Mucosa of descending colon (tissue), 3 donors: ENCODE results near the gene TELO2. TPM values are rescaled to one million over a fixed set of nuclear protein-coding genes. Genes with fewer than 3 reads are reported as not detected.
"Not testable (repeated sequence)": the region's sequence is repeated elsewhere in the genome, so short reads cannot be mapped to it uniquely, and the experiment has no call there.

Experiments used
- ATAC-seq: fragments of 200-7000 bp; cut with Tn5 transposase; one replicate; pipeline ENCODE4 v1.9.1; 2020; ENCODE audit warnings: mild to moderate bottlenecking, moderate library complexity
- DNase-seq, 3 donors: peaks; one replicate each; pipeline ENCODE4 v3.0.0-alpha.2; 2020
- H3K36me3 ChIP-seq: fragments of 200-600 bp; one replicate; pipeline ENCODE4 v1.8.0; 2021; ENCODE audit warnings: low read depth, mild to moderate bottlenecking
- H3K4me1 ChIP-seq: fragments of 200-600 bp; one replicate; pipeline ENCODE4 v1.8.0; 2021; ENCODE audit warnings: low read depth, mild to moderate bottlenecking
- H3K4me3 ChIP-seq: fragments of 200-600 bp; one replicate; pipeline ENCODE4 v1.8.0; 2021; ENCODE audit warnings: mild to moderate bottlenecking
- H3K9me3 ChIP-seq: fragments of 200-600 bp; one replicate; pipeline ENCODE4 v1.8.0; 2021; ENCODE audit warnings: mild to moderate bottlenecking
- intact Hi-C, 2 donors: fragments of 100-400 bp; cut with DNase I in 1 of 2; cut with micrococcal nuclease in 1 of 2; formaldehyde crosslinking; loops; one replicate each; pipeline versions ENCODE4 v1.11.0 to v1.11.1; 2022; cut with DNase I, micrococcal nuclease
- total RNA-seq, 3 donors: library from RNA; stranded (reverse); fragmentation: NEBNext Ultra II Directional in 2 of 3; extraction: Animal tissue kit (Norgen Biotek cat#: 25700) in 2 of 3; gene quantifications; one replicate each; pipeline versions ENCODE4 v1.2.1 to v1.2.4, GENCODE V29; 2021 to 2023
- TF ChIP-seq, protein P1 (sequence below): fragments of 200-600 bp; IDR thresholded peaks from one replicate; pipeline ENCODE4 v1.8.0; 2022; ENCODE audit warnings: antibody characterized with exemption, mild to moderate bottlenecking
- donor health status: DM: no; HTN: no; CAD: no; lungs with moderate emphysema.
- donor health status: DM: no; HTN: no; CAD: no.
- donor health status: DM: no; HTN: yes; CAD: no.

Gene TELO2
- total RNA-seq, 3 donors from 2014 or later: 32.2 to 41.6 (median 37.8) TPM

DNA sequence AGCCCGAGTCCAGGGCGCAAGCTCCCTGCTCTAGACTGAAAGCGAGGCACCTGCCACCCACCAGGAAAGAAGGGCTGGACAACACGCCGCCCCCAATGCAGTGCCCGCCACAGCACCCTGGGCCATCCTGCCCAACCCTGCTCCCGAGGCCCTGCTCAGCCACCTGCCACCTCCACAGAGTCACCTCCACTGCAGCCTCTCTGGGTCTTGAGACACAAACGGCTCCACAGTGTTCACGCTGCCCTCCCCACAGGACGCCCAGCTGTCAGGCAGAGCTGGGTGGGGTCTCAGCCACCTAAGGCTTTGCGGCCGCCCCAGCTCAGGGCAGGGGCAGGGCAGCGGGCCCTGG is 27.6 kb upstream of the TELO2 start:
- DNase-seq: no peak
- intact Hi-C loops: no loop called here
- TF ChIP-seq, protein P1, sequence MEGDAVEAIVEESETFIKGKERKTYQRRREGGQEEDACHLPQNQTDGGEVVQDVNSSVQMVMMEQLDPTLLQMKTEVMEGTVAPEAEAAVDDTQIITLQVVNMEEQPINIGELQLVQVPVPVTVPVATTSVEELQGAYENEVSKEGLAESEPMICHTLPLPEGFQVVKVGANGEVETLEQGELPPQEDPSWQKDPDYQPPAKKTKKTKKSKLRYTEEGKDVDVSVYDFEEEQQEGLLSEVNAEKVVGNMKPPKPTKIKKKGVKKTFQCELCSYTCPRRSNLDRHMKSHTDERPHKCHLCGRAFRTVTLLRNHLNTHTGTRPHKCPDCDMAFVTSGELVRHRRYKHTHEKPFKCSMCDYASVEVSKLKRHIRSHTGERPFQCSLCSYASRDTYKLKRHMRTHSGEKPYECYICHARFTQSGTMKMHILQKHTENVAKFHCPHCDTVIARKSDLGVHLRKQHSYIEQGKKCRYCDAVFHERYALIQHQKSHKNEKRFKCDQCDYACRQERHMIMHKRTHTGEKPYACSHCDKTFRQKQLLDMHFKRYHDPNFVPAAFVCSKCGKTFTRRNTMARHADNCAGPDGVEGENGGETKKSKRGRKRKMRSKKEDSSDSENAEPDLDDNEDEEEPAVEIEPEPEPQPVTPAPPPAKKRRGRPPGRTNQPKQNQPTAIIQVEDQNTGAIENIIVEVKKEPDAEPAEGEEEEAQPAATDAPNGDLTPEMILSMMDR: no peak
- H3K4me1 ChIP-seq: no peaks in the 10 kb centered on the region
- H3K9me3 ChIP-seq: no peaks in the 10 kb centered on the region
- no peaks in the 10 kb centered on the region for H3K36me3 ChIP-seq
- no peak overlapping the region for H3K4me3 ChIP-seq
- ATAC-seq: no peak

DNA sequence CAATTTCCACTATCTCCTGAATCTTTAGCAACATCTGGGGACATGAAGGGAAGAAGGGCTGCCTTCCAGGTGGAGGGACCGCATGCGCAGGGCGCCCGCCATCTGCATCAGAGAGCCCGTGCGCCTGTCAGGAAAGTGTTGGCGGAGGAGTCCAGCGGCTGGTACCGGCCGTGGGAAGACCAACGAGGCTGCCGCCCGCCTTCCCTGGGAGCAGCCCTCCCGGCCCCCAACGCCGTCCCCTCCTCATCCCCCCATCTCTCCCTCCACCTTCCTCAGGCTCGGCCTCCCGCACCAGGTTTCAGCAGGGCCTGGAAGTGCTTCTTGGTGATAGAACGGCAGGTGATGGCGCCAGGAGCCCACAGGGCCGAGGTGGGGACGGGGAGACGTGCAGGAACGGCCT is 27.1 kb upstream of the TELO2 start:
- no peaks in the 10 kb centered on the region for H3K4me1 ChIP-seq
- TF ChIP-seq, protein P1: no peak
- H3K36me3 ChIP-seq: no peaks in the 10 kb centered on the region
- intact Hi-C loops: no loop called here
- ATAC-seq (no peak), DNase-seq (no peak)
- H3K4me3 ChIP-seq: no peak overlapping the region
- no peaks in the 10 kb centered on the region for H3K9me3 ChIP-seq

DNA sequence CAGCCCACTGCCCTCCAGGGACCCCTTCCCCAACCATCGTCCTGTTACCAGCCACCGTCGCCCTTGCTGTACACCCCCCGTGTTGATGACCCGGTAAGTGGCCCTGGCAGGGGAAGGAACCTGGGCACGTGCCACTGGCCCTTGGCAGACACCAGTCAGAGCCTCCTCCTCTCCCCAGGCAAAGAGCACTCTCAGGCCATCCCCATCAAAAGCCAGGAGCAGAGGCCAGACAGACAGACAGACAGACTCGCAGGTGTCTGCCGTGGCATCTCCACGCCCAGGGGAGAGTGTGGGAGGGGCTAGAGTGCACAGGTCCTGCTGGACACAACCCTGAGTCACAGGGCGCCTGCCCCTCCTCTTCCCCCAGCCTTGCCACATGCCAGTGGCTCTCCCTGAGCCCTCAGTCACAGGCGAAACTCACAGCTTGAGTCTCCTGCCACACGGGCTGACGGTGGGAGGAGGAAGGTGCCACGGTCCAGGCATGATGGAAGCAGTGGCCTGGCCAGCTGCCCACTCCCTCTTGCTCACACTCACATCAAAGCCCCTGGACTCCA is 26.1 kb upstream of the TELO2 start:
- H3K36me3 ChIP-seq: no peaks in the 10 kb centered on the region
- H3K4me3 ChIP-seq: no peak overlapping the region
- ATAC-seq (no peak), DNase-seq (peak in 1 of 3 donors; percentile 41)
- peaks cover 3% of the 10 kb centered on the region for H3K4me1 ChIP-seq
- no peaks in the 10 kb centered on the region for H3K9me3 ChIP-seq
- intact Hi-C loops: no loop called here
- TF ChIP-seq, protein P1: no peak

DNA sequence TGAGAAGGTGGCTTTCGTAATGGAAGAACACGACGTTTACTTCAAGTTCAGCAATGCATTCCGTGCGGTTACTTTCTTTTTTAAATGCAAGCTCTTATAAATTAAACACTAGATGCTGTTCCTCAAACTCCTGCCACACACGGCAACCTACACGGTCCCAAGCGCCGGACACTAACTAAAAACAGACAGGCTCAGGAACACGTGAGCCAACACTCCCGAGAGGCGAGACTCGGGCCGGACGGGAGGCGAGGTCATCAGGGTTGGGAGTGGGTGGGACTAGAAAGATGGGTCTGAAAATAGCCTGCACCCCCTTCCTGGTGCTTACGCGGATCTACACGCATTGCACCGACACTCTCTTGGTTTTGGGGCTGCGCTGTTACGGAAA is 24.7 kb upstream of the TELO2 start:
- no peak for ATAC-seq
- Histone ChIP-seq H3K9me3 (no peaks in the 10 kb centered on the region), H3K36me3 (no peaks in the 10 kb centered on the region), H3K4me1 (peaks cover 3% of the 10 kb centered on the region), H3K4me3 (no peak overlapping the region)
- TF ChIP-seq, protein P1: no peak
- intact Hi-C loops: no loop called here
- no peak for DNase-seq

DNA sequence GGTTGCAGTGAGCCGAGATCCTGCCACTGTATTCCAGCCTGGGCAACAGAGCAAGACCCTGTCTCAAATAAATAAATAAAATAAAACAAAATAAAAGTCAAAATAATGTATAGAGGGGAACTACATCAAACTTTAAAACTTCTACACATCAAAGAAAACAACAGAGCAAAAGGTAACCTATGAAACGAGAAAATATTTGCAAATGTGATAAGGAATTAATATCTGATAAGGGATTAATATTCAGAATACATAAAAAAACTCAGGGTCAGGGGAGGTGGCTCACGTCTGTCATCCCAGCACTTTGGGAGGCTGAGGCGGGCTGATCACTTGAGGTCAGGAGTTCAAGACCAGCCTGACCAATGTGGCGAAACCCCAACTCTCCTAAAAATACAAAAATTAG is 24.0 kb upstream of the TELO2 start:
- intact Hi-C loops: not testable (repeated sequence)

DNA sequence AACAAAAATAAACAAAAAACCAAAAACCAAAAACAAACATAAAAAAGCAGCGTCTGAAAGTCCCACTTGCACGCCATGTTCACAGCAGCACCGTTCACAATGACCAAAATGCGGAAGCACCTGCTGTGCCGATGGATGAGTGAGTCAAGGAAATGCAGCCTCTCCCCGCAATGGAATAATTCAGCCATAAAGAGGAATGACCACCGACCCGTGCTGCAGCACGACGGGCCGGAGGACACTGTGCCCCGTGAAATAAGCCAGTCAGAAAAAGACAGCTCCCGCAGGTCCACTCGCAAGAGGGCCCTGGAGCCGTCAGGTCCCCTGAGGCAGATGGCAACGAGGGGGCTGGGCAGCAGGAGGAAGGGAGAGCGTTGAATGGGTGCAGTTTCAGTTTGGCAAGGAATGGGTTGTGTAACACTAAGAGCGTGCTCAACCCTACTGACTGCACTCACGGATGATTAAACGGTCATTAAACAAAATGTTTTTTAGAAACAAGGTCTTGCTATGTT is 23.4 kb upstream of the TELO2 start:
- H3K4me3 ChIP-seq: no peak overlapping the region
- H3K4me1 ChIP-seq: peaks cover 10% of the 10 kb centered on the region
- no peaks in the 10 kb centered on the region for H3K36me3 ChIP-seq
- TF ChIP-seq, protein P1: no peak
- intact Hi-C loops: no loop called here
- no peaks in the 10 kb centered on the region for H3K9me3 ChIP-seq
- DNase-seq (peak in 2 of 3 donors; percentile 12 to 52), ATAC-seq (peak; percentile 29)

More for the DNA sequence above, 24.0 kb upstream of the TELO2 start:
- H3K4me3 ChIP-seq, DNase-seq, H3K4me1 ChIP-seq, H3K9me3 ChIP-seq, H3K36me3 ChIP-seq, ATAC-seq: not testable (repeated sequence)
